GM18508 (cell line): ENCODE results near the gene SPNS1.

Experiments
- ATAC-seq: cut with Tn5 transposase; IDR thresholded peaks from one replicate; pipeline ENCODE4 v1.9.1; 2021; ENCODE audit warnings: moderate number of reproducible peaks; ENCODE audit not compliant: insufficient read depth, unreplicated experiment

Gene SPNS1

GRCh38 chr16:29023279-29024277 lies 49.0 kb downstream of the SPNS1 start:
- no peak for ATAC-seq

GRCh38 chr16:29024278-29024677 lies 49.7 kb downstream of the SPNS1 start:
- no peak for ATAC-seq

DNA sequence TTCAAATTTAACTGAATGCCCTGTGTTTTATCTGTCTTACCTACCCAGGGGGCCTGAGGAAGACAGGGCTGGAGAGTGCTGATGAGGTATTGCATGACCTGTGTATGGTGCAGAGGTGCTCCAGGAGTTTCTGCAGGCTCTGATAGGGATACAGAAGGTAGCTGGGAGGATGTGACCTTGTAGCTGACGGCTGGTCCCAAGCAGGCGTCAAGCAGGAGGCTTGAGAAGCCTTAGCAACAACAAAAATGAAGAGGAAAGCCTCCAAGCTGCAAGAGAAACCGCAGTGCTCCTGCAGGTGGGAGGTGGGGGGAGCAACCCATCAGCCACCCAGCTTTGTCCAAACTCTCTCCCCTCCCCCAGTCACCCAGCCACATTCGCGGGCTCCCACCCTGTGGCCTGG lies 50.6 kb downstream of the SPNS1 start:
- ATAC-seq, result no peak

GRCh38 chr16:29025735-29026134 lies 51.2 kb downstream of the SPNS1 start:
- no peak for ATAC-seq

DNA sequence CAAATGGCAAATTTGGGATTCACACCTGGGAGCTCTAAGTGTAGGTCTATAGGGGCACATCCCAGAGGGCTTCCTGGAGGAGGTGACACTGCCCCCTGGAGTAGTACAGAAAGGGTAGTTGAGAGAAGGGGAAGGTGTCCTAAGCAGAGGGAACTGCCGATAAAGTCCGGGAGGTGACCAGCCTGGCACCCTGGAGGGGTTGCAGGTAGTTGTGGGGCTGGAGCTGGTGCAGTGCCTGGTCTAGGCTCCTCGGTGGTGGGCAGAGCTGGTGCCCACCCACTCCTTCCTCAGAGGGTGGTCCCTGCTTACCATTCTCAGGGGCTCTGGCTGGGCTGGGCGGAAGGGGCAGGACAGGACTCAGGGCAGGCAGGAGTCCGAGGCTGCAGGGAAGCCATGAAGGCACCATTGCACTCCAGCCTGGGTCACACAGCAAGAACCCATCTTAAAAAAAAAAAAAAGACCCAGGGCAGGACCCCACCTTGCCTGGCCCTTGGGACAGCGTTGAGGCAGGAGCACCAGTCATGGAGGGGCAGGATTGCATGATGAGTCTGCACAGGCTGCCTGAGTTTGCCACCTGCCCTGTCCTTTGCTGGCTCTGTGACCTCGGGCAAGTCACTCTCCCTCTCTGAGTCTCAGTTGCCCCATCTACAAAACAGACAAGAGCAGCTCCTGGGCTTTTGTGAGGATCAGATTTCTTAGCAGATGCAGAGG lies 54.0 kb downstream of the SPNS1 start:
- ATAC-seq, result no peak

- no peak for ATAC-seq
These were observed 54.8 kb downstream of the SPNS1 start for GRCh38 chr16:29029168-29029994.

- no peak for ATAC-seq
These were observed 55.7 kb downstream of the SPNS1 start for GRCh38 chr16:29030086-29030840.
